ENCODE results near the gene NUCB1.
"Not testable (repeated sequence)": the region's sequence is repeated elsewhere in the genome, so short reads cannot be mapped to it uniquely, and the experiment has no call there.

The NUCB1 gene

DNA sequence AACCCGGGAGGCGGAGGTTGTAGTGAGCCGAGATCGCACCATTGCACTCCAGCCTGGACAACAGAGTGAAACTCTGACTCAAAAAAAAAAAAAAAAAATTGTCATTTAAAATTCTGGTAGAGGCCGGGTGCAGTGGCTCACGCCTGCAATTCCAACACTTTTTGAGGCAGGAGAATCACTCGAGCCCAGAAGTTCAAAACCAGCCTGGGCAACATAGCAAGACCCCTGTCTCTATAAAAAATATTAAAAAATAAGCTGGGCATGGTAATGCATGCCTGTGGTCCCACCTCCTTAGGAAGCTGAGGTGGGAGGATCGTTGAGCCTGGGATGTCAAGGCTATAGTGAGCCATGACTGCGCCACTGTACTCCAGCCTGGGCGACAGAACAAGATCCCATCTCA is 6.2 kb downstream of the NUCB1 start:
- no peak for DNase-seq

DNA sequence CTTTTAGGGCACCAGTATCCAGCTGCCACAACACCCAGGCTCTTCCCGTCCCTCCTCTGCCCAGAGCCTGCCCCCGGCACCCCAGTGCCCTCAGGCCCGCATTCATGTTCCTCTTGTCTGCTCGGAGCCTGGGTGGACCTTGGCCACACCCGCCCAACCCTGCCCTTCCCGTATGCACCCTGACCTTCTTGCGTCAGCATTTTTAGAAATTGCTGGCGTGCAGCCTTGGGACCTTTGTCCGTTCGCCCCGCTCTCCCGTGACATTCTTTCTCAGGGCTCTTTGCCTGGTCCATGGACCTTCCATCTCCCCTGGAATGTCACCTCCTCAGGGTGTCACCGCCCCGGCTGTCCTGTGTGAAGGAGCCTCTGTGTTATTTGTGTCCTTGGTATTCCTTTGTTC is 7.6 kb downstream of the NUCB1 start:
- no peak for DNase-seq

DNA sequence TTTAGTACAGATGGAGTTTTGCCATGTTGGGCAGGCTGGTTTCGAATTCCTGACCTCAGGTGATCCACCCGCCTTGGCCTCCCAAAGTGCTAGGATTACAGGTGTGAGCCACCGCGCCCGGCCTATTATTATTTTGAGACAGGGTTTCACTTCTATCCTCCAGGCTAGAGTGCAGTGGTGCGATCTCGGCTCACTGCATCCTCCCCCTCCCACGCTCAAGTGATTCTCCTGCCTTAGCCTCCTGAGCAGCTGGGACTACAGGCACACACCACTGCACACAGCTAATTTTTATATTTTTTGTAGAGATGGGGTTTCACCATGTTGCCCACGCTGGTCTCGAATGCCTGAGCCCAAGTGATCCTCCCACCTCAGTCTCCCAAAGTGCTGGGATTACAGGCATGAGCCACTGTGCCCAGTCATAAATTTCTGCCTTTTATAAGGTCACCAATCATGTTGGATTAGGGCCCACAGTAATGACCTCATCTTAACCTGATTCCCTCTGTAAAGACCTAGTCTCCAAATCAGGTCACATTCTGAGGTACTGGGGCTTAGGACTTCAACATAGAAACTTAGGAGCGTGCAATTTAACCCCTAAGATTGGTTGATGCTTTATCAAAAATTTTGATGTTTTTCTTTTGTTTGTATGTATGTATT is 9.4 kb downstream of the NUCB1 start:
- not testable (repeated sequence) for DNase-seq

DNA sequence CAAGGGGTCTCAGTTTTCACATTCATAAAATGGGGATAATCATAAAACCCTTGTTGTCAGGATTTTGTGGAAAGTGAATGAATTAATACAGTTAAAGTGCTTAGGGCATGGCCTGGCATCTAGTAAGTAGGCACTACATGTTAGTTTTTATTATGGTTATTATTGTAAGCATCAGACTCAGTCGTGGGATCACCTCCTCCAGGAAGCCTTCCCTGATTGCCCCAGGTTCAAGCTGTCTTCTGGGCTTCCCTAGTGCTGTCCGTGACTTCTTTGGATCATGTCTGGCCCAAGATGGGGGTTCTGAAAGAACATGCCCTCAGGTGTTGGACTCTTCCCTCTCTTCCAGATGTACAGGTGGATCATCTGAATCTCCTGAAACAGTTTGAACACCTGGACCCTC is 10.7 kb downstream of the NUCB1 start:
- no peak for DNase-seq

DNA sequence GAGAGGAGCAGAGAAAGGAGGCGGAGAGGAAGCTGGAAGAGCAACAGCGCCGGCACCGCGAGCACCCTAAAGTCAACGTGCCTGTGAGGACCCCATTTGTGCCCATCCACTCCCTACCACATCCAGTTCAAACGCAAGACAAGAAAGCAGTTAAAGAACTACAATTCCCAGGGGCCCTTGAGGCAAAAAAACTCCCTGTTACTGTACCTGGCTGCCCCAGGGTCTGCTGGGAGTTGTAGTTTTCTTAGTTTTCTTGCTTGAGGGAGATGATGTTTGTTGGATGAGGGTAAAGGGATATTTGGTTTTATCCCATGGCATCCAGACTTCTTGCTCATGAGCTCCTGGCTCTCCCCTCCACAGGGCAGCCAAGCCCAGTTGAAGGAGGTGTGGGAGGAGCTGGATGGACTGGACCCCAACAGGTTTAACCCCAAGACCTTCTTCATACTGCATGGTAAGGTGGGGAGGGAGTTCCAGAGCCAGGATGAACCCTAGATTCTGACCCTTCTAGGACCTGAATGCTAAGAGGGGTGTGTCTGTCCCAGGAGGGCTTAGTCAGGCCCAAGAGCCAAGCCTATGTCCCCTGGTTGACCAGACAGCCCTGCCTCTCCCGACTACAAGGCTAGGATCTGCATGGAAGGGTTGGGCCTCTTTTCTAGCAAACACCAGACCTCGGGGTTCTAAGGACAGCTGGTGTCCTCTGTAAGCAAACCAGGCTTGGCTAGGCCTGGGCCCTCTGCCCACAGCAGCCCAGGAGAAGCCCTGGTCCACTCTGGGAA is 13.2 kb downstream of the NUCB1 start:
- no peak for DNase-seq

DNA sequence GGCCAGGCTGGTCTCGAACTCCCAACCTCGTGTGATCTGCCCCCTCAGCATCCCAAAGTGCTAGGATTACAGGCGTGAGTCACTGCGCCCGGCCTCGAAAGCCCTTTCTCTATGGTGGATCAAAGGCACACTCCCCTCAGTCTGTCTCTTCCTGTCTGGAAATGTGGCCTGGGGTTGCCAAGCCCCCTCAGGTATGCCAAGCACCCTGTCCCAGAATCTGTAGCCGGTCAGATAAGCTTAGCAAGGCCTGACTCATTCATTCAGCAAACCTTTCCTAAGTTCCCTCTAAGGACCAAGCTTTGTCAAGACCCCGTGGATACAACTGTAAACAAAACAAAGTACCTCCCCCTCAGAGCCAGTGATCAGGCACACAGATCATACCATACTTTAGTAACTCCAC is 14.1 kb downstream of the NUCB1 start:
- no peak for DNase-seq

DNA sequence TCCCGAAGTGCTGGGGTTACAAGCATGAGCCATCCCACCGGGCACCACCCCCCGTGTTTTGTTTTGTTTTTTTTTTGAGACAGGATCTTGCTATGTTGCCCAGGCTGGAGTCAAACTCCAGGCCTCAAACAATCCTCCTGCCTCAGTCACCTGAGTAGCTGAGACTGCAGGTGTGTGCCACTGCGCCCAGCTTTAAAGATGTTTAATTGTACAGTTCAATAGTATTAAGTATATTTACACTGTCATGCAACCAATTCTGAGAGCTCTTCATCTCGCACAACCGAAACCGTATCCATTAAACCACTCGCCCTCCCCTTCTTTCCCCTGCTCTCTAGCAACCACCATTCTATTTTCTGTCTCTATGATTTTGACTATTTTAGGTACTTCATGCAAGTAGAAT is 15.6 kb downstream of the NUCB1 start:
- peak; percentile 36 for DNase-seq

DNA sequence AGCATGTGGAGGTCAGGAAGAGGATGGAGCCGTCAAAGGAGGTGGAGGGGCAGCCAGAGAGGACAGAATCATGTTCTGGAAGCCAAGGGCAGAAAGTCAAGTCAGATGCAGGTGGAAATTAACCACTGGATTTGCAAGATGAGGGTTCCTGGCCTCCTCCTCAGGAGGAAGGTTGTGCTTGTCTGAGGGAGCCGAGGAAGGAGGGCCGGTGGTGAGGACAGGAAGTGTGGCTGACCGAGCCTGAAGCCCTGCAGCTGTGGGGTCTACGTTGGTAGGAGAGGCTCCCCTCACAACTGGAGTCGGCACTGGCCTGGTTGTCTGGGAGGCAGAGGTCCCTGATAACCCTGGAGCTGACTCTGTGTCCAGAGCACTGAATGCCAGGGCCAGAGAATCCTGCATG is 18.0 kb downstream of the NUCB1 start:
- DNase-seq: no peak

DNA sequence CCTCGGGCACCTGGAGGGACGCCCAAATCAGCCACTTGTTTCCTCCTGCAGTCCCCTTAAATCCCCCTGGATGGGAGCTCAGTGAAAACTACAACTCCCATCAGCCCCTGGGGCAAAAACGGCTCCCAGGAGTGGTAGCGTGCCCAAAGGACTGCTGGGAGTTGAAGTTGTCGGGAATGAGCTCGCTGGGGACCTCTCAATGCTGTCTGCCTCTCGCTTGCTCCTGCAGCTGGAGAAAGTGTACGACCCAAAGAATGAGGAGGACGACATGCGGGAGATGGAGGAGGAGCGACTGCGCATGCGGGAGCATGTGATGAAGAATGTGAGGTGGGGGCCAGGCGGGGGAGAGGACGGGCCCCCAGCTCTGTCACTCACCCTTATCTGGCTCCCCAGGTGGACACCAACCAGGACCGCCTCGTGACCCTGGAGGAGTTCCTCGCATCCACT is 18.7 kb downstream of the NUCB1 start:
- no peak for DNase-seq

DNA sequence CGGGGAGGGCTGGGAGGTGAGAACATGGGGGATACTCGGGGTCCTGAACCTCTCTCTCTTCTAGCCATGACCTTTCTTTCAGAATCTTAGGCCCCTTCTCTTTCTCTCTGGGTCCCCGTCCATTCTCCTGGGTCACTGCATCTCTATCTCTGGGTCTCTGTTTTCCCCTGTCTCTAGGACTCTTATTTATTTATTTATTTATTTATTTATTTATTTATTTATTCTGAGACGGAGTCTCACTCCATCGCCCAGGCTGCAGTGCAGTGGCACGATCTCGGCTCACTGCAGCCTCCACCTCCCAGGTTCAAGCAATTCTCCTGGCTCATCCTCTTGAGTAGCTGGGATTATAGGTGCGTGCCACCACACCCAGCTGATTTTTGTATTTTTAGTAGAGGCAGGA is 19.2 kb downstream of the NUCB1 start:
- not testable (repeated sequence) for DNase-seq

DNA sequence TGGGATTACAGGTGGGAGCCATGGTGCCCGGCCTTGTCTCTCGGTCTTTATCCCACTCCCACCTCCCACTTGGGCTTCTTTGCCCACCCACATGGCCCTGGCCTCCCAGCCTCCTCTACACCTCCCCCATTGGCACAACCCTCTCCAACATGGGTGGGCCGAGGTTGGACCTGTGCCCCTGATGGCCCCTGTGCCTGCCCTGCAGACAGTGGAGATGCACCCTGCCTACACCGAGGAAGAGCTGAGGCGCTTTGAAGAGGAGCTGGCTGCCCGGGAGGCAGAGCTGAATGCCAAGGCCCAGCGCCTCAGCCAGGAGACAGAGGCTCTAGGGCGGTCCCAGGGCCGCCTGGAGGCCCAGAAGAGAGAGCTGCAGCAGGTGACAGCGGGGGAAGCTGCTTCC is 20.8 kb downstream of the NUCB1 start:
- DNase-seq: no peak

DNA sequence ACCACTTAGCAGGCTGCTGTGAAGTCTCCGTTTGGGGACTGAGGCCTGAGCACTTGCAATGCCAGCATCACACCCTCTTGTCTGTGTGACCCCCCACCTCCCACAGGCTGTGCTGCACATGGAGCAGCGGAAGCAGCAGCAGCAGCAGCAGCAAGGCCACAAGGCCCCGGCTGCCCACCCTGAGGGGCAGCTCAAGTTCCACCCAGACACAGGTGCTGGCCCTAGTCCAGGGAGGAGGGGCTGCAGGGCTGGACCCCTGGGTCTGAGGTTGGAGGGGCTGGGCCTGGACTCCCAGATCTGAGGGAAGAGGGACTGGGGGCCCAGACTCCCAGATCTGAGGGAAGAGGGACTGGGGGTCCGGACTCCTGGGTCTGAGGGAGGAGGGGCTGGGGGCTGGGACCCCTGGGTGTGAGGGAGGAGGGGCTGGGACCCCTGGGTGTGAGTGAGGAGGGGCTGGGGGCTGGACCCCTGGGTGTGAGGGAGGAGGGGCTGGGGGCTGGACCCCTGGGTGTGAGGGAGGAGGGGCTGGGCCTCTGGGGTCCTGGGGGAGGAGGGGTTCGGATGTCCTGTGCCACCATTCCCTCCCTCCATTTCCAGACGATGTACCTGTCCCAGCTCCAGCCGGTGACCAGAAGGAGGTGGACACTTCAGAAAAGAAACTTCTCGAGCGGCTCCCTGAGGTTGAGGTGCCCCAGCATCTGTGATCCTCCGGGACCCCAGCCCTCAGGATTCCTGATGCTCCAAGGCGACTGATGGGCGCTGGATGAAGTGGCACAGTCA is 21.8 kb downstream of the NUCB1 start:
- no peak for DNase-seq

DNA sequence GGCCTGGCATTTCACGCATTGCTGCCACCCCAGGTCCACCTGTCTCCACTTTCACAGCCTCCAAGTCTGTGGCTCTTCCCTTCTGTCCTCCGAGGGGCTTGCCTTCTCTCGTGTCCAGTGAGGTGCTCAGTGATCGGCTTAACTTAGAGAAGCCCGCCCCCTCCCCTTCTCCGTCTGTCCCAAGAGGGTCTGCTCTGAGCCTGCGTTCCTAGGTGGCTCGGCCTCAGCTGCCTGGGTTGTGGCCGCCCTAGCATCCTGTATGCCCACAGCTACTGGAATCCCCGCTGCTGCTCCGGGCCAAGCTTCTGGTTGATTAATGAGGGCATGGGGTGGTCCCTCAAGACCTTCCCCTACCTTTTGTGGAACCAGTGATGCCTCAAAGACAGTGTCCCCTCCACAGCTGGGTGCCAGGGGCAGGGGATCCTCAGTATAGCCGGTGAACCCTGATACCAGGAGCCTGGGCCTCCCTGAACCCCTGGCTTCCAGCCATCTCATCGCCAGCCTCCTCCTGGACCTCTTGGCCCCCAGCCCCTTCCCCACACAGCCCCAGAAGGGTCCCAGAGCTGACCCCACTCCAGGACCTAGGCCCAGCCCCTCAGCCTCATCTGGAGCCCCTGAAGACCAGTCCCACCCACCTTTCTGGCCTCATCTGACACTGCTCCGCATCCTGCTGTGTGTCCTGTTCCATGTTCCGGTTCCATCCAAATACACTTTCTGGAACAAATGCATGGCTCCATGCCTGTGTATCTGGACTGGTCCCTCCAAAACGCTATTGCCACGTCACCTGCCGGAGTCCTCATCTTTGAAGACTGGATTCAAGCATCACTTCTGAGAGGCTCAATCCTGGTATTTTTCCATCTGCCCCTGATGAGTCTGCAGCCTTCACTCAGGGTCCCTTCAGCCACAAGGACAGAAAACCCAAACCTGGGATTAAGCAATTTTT is 22.7 kb downstream of the NUCB1 start:
- no peak for DNase-seq

DNA sequence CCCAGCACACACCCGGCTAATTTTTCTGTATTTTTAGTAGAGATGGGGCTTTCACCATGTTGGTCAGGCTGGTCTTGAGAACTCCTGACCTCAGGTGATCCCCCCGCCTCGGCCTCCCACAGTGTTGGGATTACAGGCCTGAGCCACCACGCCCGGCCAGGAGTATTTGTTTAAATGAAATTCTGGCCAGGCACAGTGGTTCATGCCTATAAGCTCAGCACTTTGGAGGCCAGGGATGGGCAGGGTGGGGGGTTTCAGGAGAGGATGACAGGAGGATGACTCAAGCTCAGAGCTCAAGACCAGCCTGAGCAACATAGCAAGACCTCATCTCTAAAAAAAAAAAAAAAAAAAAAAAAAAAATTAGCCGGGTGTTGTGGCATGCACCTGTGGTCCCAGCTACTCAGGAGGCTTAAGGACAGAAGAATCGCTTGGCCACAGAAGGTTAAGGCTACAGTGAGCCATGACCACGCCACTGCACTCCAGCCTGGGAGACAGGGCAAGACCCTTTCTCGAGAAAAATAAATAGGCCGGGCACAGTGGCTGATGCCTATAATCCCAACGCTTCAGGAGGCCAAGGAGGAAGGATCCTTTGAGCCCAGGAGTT is 25.2 kb downstream of the NUCB1 start:
- no peak for DNase-seq

DNA sequence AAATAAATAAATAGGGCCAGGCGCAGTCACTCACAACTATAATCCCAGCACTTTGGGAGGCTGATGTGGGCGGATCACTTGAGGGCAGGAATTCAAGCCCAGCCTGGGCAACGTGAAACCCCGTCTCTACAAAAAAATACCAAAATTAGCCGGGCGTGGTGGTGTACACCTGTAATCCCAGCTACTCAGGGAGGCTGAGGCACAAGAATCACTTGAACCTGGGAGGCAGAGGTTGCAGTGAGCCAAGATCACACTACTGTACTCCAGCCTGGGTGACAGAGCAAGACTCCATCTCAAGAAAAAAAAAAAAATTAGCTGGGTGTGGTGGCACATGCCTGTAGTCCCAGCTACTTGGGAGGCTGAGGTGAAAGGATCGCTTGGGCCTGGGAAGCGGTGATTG is 25.8 kb downstream of the NUCB1 start:
- not testable (repeated sequence) for DNase-seq

DNA sequence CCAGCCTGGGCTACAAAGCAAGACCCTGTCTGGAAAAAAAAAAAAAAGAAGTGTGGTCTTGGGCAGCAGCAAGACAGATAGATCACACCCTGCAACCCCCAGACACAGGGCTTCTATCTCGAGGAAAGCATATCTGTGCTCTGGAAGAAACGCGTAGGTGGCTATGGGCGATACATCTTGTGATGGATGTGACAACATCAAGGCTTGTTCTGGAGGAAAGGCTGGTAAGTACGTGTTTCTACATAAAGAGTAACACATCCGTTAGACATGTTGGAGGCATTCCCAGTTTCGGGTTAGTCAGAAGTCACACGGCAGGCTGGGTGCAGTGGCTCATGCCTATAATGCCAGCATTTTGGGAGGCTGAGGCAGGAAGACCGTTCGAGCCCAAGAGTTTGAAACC is 26.8 kb downstream of the NUCB1 start:
- DNase-seq: peak; percentile 4

DNA sequence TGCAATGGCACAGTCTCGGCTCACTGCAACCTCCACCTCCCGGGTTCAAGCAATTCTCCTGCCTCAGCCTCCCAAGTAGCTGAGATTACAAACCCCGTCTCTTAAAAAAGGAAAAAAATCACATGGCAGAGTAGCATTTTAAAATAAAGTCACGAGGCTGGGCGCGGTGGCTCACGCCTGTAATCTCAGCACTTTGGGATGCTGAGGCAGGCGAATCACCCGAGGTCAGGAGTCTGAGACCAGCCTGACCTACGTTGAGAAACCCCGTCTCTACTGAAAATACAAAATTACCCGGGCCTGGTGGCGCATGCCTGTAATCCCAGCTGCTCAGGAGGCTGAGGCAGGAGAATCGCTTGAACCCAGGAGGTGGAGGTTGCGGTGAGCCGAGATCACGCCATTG is 27.6 kb downstream of the NUCB1 start:
- not testable (repeated sequence) for DNase-seq

DNA sequence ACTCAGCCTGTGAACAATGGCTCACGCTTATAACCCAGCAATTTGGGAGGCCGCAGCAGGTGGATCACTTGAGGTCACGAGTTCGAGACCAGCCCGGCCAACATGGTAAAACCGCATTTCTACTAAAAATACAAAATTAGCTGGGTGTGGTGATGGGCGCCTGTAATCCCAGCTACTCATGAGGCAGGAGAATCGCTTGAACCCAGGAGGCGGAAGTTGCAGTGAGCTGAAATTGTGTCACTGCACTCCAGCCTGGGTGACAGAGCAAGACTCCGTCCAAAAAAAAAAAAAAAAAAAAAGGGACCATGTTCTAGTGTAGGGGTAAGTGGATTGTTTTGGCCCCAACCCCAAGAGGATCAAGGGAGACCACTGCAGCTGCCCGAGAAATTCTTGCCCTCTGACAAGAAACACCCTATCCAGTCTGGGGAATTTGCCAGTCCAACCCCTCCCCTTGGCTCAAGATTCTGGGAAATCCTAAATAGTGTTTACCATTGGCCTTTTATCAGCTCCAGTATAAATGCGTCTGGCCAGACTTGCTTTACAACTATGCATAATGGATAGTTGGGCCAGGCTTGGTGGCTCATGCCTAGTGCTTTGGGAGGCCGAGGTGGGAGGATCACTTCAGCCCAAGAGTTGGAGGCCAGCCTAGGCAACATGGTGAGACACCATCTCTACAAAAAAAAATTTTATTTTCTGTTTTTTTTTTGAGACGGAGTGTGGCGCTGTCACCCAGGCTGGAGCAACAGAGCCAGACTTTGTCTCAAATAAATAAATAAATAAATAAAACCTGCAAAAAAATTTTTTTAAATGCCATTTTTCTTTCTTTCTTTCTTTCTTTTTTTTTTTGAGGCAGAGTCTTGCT is 28.3 kb downstream of the NUCB1 start:
- no peak for DNase-seq

DNA sequence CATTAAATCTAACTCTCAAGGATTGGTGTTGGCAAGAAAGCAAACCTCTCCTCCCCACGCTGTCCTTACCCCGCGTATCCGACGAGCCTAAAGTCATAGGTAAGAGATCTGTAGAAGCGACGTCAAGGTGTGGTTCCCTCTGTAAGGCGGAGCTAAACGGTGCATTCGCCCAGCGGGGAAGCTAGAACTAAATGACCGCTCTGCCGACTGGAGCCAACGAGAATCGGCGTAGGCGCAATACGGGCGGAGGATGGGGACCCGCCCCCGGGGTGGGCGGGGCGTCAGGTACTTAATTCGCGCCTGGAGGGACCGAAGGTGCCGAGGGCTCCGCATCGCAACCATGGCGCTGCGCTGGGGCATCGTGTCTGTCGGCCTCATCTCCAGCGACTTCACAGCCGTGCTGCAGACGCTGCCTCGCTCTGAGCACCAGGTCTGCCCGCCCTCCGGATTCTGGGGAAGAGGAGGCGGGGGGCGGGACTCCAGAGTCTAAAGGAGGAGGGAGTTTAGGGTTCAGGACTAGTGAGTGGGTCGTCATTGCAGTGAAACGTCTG is 33.3 kb downstream of the NUCB1 start, which contains the start of gene DHDH:
Gene DHDH (plus strand): TSS at position 318 of the 551 bp plus-strand sequence. CDS start 23 bp downstream, at position 341.
- DNase-seq: peak; percentile 64

DNA sequence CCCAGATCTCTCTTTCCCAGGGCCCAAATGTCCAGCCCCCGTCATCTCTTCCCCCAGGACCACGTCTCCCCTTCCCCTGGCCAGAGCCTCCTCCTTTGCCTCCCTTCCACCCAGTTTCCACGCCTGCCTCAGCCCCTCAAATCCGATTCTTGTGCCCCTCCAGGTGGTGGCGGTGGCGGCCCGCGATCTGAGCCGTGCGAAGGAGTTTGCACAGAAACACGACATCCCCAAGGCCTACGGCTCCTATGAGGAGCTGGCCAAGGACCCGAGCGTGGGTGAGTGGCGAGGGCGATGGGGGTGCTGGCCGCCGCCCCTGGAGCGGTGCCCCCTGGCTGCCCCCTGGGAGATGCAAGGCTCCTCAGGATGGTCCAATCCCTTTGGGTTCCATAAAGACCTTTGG is 34.7 kb downstream of the NUCB1 start:
- no peak for DNase-seq

DNA sequence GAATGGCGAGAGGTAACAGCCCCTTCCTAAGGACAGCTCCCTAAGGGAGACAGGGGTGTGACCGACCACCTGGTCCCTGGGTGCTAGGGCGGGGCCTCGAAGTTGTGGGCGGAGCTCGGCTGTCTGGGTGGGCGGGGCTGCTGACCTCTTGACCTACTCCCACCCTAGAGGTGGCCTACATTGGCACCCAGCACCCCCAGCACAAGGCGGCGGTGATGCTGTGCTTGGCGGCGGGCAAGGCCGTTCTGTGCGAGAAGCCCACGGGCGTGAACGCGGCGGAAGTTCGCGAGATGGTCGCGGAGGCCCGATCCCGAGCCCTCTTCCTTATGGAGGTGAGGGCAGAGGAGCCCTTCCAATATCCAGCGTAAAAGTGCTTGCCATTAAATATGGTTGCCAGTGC is 35.8 kb downstream of the NUCB1 start:
- no peak for DNase-seq

Measured in NCI-H2107 (cell line).